Neural progenitor cell (in vitro differentiated cells): ENCODE data around the gene ARL2. TPM values are rescaled to one million over a fixed set of nuclear protein-coding genes. Genes with fewer than 3 reads are reported as not detected.
"Not testable (repeated sequence)": the region's sequence is repeated elsewhere in the genome, so short reads cannot be mapped to it uniquely, and the experiment has no call there.

Source experiments
- DNase-seq: peaks from one replicate; pipeline ENCODE4 v3.0.0-alpha.2; 2016; ENCODE audit warnings: low spot score
- H2AFZ ChIP-seq: fragments of 200-600 bp; sonication (generic); replicated peaks from 2 replicates; pipeline ENCODE4 v1.6.1; 2016; ENCODE audit warnings: antibody characterized with exemption
- H3F3A ChIP-seq: fragments of 200-600 bp; sonication (generic); 2 replicates; pipeline ENCODE4 v1.6.1; 2016; ENCODE audit warnings: antibody characterized with exemption, low read depth
- H3K27ac ChIP-seq: fragments of 200-600 bp; sonication (generic); 2 replicates; pipeline ENCODE4 v1.5.1; 2016; ENCODE audit warnings: mild to moderate bottlenecking
- H3K27me3 ChIP-seq: fragments of 200-600 bp; sonication (generic); 2 replicates; pipeline ENCODE4 v1.6.1; 2016; ENCODE audit warnings: mild to moderate bottlenecking, moderate library complexity
- H3K36me3 ChIP-seq: fragments of 200-600 bp; sonication (generic); 2 replicates; pipeline ENCODE4 v1.5.1; 2016
- H3K4me1 ChIP-seq: fragments of 200-600 bp; sonication (generic); 2 replicates; pipeline ENCODE4 v1.6.1; 2016; ENCODE audit warnings: mixed run types
- H3K4me2 ChIP-seq: fragments of 200-600 bp; sonication (generic); 2 replicates; pipeline ENCODE4 v1.6.1; 2016
- H3K4me3 ChIP-seq: fragments of 200-600 bp; sonication (generic); 2 replicates; pipeline ENCODE4 v1.5.1; 2016
- H3K79me2 ChIP-seq: fragments of 200-600 bp; sonication (generic); 2 replicates; pipeline ENCODE4 v1.6.1; 2016; ENCODE audit warnings: low read depth
- H3K9ac ChIP-seq: fragments of 200-600 bp; sonication (generic); 2 replicates; pipeline ENCODE4 v1.6.1; 2016
- H3K9me3 ChIP-seq: fragments of 200-600 bp; sonication (generic); 2 replicates; pipeline ENCODE4 v1.5.1; 2016; ENCODE audit warnings: low read depth
- H4K20me1 ChIP-seq: fragments of 200-600 bp; sonication (generic); 2 replicates; pipeline ENCODE4 v1.6.1; 2016; ENCODE audit warnings: low read depth
- H3K27ac Mint-ChIP-seq: 3 replicates; pipeline ENCODE4 v1.8.0; 2021; ENCODE audit warnings: mixed read lengths
- H3K27me3 Mint-ChIP-seq: 2 replicates; pipeline ENCODE4 v1.8.0; 2022; ENCODE audit warnings: low read depth, mild to moderate bottlenecking, inconsistent platforms, moderate library complexity, mixed read lengths; ENCODE audit not compliant: insufficient read depth
- H3K36me3 Mint-ChIP-seq: 3 replicates; pipeline ENCODE4 v1.8.0; 2021; ENCODE audit warnings: mixed read lengths
- H3K4me1 Mint-ChIP-seq: 3 replicates; pipeline ENCODE4 v1.8.0; 2021; ENCODE audit warnings: mixed read lengths
- H3K4me3 Mint-ChIP-seq: 3 replicates; pipeline ENCODE4 v1.8.0; 2021; ENCODE audit warnings: mild to moderate bottlenecking, moderate library complexity, mixed read lengths
- H3K9me3 Mint-ChIP-seq: 3 replicates; pipeline ENCODE4 v1.8.0; 2020; ENCODE audit warnings: mixed read lengths
- CTCF ChIP-seq: fragments of 200-600 bp; sonication (generic); IDR thresholded peaks from 2 replicates; pipeline ENCODE4 v1.5.1; 2017; ENCODE audit warnings: antibody characterized with exemption, mild to moderate bottlenecking
- EZH2 ChIP-seq: fragments of 200-600 bp; sonication (generic); IDR thresholded peaks from 2 replicates; pipeline ENCODE4 v1.6.1; 2017; ENCODE audit warnings: antibody characterized with exemption, mild to moderate bottlenecking, moderate library complexity
- EZH2phosphoT487 ChIP-seq: fragments of 200-600 bp; sonication (generic); IDR thresholded peaks from 2 replicates; pipeline ENCODE4 v1.6.1; 2017; ENCODE audit warnings: antibody characterized with exemption
- total RNA-seq: library from RNA; depleted of rRNA; stranded (reverse); fragments of >200 nt; gene quantifications from 2 replicates; pipeline ENCODE4 v1.2.3, GENCODE V29; 2015; ENCODE audit warnings: low replicate concordance

ARL2 gene
- total RNA-seq, 1 donor from 2014 or later = 171 TPM

DNA sequence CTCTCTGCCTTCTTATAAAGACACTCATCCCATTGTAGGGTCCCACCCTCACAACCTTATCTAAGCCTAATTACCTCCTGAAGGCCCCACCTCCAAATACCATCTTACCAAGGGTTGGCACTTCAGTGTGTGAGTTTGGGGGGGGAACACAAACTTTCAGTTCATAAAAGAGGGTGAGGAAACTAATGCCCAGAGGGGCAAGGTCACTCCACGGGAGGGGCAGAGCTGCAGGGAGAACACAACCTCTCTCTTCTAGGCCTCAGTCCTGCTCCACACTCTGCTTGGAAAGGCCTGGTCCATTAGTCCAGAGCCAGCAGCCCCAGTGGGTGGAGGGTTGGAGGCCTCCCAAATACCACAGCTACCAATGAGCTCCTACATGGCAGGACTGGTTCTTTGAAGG is 14.5 kb upstream of the ARL2 start:
- no peak overlapping the region for H3K27ac ChIP-seq
- no peak overlapping the region for H3K4me2 ChIP-seq
- H3K9ac ChIP-seq = no peak overlapping the region
- H3K36me3 Mint-ChIP-seq = no peaks in the 10 kb centered on the region
- H3K79me2 ChIP-seq = no peaks in the 10 kb centered on the region
- no peaks in the 10 kb centered on the region for H4K20me1 ChIP-seq
- H3K36me3 ChIP-seq = no peaks in the 10 kb centered on the region
- H3K4me3 ChIP-seq = no peak overlapping the region
- DNase-seq = no peak
- peaks cover 13% of the 10 kb centered on the region for H3K27me3 Mint-ChIP-seq
- no peak overlapping the region for H3K27ac Mint-ChIP-seq
- H3F3A ChIP-seq = peaks cover 6% of the 10 kb centered on the region
- no peak overlapping the region for H3K4me3 Mint-ChIP-seq
- H3K4me1 ChIP-seq = no peaks in the 10 kb centered on the region
- H3K27me3 ChIP-seq = no peaks in the 10 kb centered on the region
- H3K4me1 Mint-ChIP-seq = peaks cover 12% of the 10 kb centered on the region
- H3K9me3 Mint-ChIP-seq = no peaks in the 10 kb centered on the region
- H3K9me3 ChIP-seq = no peaks in the 10 kb centered on the region
- H2AFZ ChIP-seq = no peak overlapping the region
- TF ChIP-seq EZH2phosphoT487 (no peak), CTCF (no peak)

- Histone ChIP-seq H3K79me2 (no peaks in the 10 kb centered on the region), H3K4me2 (no peak overlapping the region), H3K27ac (no peak overlapping the region), H3K9me3 (no peaks in the 10 kb centered on the region), H3K4me3 (no peak overlapping the region), H3K9ac (no peak overlapping the region), H3K36me3 (no peaks in the 10 kb centered on the region), H3K27me3 (no peaks in the 10 kb centered on the region), H2AFZ (no peak overlapping the region), H4K20me1 (no peaks in the 10 kb centered on the region), H3K4me1 (no peaks in the 10 kb centered on the region), H3F3A (no peaks in the 10 kb centered on the region)
- H3K27me3 Mint-ChIP-seq = peaks cover 11% of the 10 kb centered on the region
- H3K9me3 Mint-ChIP-seq = no peaks in the 10 kb centered on the region
- no peak for TF ChIP-seq EZH2phosphoT487
- DNase-seq = no peak
- peaks cover 3% of the 10 kb centered on the region for H3K4me1 Mint-ChIP-seq
- no peak overlapping the region for H3K4me3 Mint-ChIP-seq
- no peaks in the 10 kb centered on the region for H3K36me3 Mint-ChIP-seq
- H3K27ac Mint-ChIP-seq = no peak overlapping the region
Measured at GRCh38 chr11:65002706-65003105, 11.3 kb upstream of the ARL2 start.

- H3K79me2 ChIP-seq = no peaks in the 10 kb centered on the region
Measured at GRCh38 chr11:65003282-65003681, 10.7 kb upstream of the ARL2 start.

DNA sequence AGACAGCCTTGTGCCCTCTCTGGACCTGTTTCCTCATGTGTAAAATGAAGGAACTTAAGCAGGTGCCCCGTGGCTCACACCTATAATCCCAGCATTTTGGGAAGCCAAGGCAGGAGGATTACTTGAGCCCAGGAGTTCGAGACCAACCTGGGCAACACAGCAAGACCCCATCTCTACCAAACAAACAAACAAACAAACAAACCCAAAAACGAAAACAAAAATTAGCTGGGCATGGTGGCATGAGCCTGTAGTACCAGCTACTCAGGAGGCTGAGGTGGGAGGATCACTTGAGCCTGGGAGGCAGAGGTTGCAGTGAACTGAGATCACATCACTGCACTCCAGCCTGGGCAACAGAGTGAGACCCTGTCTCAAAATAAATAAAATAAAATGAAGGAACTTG is 10.0 kb upstream of the ARL2 start:
- not testable (repeated sequence) for H3K9me3 ChIP-seq, DNase-seq, H4K20me1 ChIP-seq, H3K4me2 ChIP-seq, H3K9me3 Mint-ChIP-seq, H2AFZ ChIP-seq, H3K79me2 ChIP-seq, H3K27me3 ChIP-seq, H3F3A ChIP-seq, H3K4me1 Mint-ChIP-seq, H3K27ac ChIP-seq, H3K27ac Mint-ChIP-seq, H3K36me3 Mint-ChIP-seq, H3K9ac ChIP-seq, H3K36me3 ChIP-seq, H3K4me1 ChIP-seq, H3K27me3 Mint-ChIP-seq, H3K4me3 ChIP-seq, H3K4me3 Mint-ChIP-seq

More at GRCh38 chr11:65003282-65003681, 10.7 kb upstream of the ARL2 start:
- Histone ChIP-seq H3F3A (no peaks in the 10 kb centered on the region), H3K4me1 (no peaks in the 10 kb centered on the region), H3K9ac (no peak overlapping the region), H3K27me3 (no peaks in the 10 kb centered on the region), H2AFZ (no peak overlapping the region), H3K9me3 (no peaks in the 10 kb centered on the region), H3K27ac (no peak overlapping the region), H4K20me1 (no peaks in the 10 kb centered on the region), H3K4me3 (no peak overlapping the region), H3K4me2 (no peak overlapping the region), H3K36me3 (no peaks in the 10 kb centered on the region)
- no peaks in the 10 kb centered on the region for H3K36me3 Mint-ChIP-seq
- H3K4me1 Mint-ChIP-seq = peaks cover under 1% of the 10 kb centered on the region
- TF ChIP-seq EZH2phosphoT487 (no peak), EZH2 (no peak), CTCF (no peak)
- H3K9me3 Mint-ChIP-seq = no peaks in the 10 kb centered on the region
- H3K27me3 Mint-ChIP-seq = peaks cover 10% of the 10 kb centered on the region
- H3K27ac Mint-ChIP-seq = peak overlapping the region; percentile 37
- no peak overlapping the region for H3K4me3 Mint-ChIP-seq
- peak; percentile 57 for DNase-seq
